Measurements from ENCODE around the gene ATP6V1F.

DNA sequence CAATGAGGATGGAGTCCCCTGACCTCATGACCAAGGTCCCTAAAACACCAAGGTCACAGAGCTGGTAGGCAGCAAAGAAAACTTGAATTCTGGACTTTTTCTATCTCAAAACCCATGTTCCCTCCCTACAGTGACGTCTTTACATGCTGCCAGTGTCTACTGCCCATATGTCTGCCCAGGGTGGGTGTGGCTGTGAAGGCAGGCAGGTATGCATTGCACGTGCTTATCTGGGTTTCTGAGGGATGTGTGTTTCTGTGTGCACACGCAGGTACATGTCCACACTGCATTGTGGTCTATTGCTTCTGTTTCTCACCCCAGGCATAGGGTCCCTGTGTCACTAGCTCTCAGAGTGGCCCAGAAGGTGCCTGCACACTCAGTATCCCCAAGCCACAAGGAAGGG, 13.5 kb downstream of the ATP6V1F start:
- TF ChIP-seq, protein P1, sequence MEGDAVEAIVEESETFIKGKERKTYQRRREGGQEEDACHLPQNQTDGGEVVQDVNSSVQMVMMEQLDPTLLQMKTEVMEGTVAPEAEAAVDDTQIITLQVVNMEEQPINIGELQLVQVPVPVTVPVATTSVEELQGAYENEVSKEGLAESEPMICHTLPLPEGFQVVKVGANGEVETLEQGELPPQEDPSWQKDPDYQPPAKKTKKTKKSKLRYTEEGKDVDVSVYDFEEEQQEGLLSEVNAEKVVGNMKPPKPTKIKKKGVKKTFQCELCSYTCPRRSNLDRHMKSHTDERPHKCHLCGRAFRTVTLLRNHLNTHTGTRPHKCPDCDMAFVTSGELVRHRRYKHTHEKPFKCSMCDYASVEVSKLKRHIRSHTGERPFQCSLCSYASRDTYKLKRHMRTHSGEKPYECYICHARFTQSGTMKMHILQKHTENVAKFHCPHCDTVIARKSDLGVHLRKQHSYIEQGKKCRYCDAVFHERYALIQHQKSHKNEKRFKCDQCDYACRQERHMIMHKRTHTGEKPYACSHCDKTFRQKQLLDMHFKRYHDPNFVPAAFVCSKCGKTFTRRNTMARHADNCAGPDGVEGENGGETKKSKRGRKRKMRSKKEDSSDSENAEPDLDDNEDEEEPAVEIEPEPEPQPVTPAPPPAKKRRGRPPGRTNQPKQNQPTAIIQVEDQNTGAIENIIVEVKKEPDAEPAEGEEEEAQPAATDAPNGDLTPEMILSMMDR (IDR thresholded peaks at IDR 0.05 in 8 of 11, conservative IDR thresholded peaks at IDR 0.05 in 3 of 11): no peak
- no peak for TF ChIP-seq POLR2A (IDR thresholded peaks at IDR 0.05)

All from spleen (tissue), 7 donors.